DMS53 (cell line): ENCODE results near the gene ANKRD2.
"Not testable (repeated sequence)": the region's sequence is repeated elsewhere in the genome, so short reads cannot be mapped to it uniquely, and the experiment has no call there.

ENCODE experiments used
- DNase-seq: peaks from one replicate; lab custom pipeline; 2025; lab: John Stamatoyannopoulos, UW

ANKRD2 gene, protein sequence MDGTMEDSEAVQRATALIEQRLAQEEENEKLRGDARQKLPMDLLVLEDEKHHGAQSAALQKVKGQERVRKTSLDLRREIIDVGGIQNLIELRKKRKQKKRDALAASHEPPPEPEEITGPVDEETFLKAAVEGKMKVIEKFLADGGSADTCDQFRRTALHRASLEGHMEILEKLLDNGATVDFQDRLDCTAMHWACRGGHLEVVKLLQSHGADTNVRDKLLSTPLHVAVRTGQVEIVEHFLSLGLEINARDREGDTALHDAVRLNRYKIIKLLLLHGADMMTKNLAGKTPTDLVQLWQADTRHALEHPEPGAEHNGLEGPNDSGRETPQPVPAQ

DNA sequence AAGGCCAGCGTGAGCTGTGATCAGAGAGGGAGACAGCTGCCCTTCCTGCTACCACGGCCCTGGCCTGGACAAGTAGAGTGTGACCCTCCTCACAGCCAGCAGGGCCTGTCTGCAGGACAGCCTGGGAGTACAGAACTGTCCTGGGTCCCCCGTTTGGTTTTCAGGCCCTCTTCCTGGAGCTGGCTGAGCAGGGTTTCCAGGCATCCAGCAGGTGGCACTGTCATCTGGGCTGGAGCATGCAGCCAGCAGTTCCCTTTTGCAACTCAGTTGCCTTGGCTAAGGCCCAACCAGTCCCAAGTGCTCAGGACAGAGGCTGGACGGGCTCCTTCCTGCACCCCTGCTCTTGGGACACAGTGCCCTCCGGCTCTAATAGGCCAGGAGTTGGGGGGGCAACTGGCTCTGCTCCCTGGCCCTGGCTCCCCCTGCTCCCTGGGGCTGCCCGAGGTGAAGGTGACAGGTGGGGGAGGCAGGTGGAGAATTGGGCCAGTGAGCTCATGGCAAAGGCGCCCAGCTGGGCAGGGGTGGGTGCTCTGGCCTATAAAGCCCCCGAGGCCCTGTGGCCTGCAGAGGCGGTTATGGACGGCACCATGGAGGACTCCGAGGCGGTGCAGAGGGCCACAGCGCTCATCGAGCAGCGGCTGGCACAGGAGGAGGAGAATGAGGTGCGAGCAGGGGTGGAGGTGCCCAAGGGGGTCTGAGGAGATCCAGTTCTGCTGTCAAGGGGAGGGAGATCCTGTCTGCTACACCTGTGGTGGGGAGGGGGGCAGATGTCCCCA, at the start of gene ANKRD2:
Gene ANKRD2, plus strand, starts transcription at position 566 of the 776 bp plus-strand sequence. Its CDS starts 10 bp downstream, at position 576.
- DNase-seq: peak; percentile 91

DNA sequence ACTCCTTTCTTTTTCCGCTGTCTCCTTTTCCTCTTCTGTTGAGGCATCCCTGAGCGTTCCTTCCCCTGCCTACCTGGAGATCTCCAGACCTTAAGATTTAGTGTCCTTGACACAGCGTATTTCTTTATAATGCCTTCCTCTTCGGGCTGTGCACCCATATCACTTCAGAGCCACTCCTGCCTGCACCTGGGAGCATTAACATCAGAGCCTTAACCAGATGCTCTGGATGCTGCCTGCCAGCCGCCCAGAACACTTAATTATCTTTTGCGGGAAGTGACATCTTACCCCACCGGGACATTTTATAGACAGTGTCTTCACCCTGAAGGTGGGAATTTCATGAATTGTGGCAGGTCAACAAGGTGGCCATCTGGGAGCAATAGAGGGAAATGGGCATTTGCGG, 49.6 kb upstream of the ANKRD2 start:
- no peak for DNase-seq

DNA sequence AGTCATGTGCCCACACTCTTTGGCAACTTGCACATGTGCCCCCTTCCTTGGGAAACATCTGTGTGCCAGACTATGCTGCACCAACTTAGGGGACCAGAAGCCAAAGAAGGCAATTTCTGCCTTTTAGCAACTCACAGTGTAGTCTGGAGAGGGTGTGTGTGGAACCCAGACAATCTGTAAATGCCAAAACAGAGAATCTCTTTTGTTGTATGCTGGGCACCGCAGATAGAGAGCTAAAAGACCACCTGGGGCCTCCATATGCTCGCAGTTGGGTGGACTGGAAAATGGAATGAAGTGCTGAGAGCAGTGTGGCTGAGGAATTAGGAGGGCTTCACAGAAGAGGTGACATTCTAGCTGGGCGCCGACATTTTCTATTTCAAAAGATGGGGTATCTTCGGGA, 47.5 kb upstream of the ANKRD2 start:
- no peak for DNase-seq

DNA sequence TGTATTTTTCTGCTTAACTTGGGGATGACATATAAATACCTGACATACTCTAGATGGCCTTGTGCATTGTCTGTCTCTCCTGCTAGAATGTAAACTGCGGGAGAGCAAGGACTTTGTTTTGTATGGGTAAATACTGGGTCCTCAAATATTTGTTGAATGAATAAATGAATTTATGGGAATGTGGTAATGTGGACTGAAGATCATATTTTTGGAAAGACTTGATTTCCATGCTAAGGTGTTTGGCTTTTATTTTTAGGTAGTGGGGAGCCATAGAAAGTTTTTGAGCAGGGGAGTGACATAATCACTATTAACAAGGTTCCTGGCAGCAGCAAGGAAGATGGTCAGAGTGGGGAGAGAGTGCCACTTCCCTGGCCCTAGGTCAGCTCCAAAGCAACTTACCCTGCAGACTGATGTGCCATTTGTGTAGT, 46.9 kb upstream of the ANKRD2 start:
- no peak for DNase-seq

DNA sequence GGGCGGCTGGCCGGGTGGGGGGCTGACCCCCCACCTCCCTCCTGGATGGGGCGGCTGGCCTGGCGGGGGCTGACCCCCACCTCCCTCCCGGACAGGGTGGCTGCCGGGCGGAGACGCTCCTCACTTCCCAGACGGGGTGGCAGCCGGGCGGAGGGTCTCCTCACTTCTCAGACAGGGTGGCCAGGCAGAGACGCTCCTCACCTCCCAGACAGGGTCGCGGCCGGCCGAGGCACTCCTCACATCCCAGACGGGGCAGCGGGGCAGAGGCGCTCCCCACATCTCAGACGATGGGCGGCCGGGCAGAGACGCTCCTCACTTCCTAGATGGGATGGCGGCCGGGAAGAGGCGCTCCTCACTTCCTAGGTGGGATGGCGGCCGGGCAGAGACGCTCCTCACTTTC, 43.7 kb upstream of the ANKRD2 start:
- not testable (repeated sequence) for DNase-seq

DNA sequence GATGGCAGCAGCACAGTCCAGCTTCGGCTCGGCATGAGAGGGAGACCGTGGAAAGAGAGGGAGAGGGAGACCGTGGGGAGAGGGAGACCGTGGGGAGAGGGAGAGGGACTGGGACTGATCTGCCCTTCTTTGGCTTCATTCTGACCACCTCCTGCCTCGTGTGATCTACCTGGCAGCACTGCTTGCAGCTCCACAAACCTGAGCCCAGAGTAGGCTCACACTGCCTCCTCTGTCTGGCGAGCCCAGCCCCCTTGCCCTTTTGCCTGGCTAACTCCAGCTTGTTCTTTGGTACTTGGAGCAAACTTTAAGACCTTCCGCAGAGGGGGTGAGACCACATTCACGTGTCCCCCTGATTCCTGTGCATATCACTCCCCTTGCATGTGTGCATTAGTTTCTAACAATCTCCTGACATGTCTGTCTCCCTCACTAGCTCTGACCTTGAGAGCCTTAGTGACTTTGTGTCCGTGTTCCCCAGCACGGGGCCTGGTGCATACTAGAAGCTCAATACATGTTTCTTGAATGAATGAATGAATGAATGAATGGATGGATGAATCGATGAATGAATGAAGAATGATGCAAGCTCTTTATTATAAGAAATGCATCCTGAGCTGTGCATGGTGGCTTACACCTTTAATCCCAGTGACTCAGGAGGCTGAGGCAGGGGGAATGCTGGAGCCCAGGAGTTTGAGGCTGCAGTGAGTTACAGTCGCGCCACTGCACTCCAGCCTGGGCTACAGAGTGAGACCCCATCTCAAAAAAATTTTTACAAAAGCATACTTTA, 42.7 kb upstream of the ANKRD2 start:
- peak; percentile 55 for DNase-seq

DNA sequence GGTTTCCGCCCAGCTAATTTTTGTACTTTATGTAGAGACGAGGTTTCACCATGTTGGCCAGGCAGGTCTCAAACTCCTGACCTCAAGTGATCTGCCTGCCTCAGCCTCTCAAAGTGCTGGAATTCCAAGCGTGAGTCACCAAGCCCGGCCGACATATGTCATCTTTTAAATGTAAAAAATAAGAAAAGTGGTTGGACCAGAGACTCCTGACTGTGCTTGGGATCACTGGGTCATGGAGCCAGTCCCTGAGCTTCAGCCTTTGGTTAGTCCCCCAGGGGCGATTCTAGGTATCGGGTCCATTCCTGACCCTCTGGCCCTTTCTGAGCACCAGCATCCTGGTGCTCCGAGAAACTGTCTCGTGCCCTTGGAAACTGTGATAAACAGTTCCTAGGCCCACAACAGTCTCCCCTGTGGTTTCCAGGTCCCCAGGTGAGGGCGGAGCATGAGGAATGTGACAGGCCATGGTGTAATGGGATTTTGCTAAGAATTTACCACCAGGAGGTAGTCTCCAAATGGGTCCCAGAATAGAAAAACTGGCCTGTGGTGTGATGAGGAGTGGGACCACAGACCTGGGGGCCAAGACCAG, 41.1 kb upstream of the ANKRD2 start:
- no peak for DNase-seq

DNA sequence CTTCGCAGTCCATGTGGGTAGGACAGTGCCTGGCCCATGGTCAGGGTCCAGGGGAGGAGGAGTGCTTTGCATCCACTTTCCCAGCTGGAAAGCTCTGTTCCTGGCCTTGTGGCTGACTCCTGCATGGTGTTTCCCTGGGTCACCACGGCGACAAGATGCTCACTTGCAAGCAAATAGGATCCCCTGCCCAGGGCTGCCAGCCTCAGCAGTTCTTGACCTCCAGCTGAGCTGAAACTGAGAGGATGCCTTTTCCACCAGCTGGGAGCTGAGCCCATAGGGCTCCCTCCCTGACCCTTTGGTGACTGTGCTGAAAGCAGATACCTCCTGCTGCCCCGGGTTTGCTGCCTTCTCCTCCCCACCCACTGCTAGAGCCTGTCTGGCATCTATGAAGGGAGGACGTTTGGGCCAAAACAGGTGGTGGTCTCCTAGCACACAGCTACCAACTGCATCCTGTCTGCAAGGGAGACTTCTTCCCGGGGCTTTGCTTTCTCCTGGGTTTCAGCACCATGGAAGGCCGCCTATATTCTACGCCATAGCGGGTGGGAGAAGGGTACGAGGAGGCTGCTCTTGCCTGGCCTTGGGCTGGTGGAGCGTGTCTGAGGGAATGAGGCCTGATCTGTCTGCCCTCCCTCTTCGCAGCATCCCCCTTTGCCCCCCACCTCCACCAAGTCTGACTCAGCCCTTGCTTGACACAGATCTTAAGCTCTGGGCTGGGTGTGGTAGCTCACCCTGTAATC, 39.5 kb upstream of the ANKRD2 start:
- peak; percentile 60 for DNase-seq

DNA sequence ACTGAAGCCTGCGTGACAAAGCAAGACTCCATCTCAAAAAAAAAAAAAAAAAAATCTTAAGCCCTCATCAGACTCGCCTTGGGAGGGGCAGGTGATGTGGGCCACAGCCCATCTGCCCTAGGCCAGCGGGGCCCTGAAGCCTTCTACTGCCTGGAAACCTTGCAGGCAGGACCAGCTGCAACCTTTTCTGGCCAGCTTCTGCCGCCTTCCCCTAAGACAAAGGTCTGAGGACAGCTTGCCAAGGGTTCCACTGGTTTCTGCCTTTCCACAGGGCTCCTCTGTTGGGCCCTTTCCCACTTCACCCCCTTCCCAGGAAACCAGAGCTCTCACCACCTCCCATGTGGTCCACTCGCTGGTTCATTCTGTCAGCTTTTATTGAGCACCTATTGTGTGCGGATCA, 38.7 kb upstream of the ANKRD2 start:
- no peak for DNase-seq

DNA sequence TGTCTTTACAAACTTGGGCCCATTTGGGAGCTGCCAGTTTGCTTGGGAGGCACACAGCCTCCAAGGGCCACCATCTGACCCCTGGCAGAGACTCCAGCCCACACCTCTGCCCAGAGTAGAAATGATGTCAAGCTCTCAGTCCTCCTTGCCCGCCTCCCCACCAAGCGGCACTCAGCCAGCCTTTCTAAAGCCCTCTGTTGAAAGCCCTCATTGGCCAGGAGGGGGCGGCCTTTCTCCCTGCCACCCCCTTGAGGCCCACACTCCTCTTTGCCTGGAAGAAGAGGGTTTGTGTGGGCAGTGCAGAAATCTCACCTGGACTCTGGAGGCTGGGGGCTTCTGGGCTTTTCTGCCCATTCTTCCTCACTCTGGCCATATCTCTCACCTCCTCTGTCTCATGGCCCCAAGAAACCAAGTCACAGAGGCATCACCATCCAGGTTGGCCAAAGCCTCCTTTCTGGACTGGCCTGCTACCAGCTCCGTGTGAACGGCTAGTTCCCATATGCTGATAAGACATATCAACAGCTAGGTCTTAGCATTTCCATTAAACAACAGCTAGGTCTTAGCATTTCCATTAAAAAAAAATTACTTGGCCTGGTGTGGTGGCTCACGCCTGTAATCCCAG, 37.7 kb upstream of the ANKRD2 start:
- DNase-seq: peak; percentile 67

DNA sequence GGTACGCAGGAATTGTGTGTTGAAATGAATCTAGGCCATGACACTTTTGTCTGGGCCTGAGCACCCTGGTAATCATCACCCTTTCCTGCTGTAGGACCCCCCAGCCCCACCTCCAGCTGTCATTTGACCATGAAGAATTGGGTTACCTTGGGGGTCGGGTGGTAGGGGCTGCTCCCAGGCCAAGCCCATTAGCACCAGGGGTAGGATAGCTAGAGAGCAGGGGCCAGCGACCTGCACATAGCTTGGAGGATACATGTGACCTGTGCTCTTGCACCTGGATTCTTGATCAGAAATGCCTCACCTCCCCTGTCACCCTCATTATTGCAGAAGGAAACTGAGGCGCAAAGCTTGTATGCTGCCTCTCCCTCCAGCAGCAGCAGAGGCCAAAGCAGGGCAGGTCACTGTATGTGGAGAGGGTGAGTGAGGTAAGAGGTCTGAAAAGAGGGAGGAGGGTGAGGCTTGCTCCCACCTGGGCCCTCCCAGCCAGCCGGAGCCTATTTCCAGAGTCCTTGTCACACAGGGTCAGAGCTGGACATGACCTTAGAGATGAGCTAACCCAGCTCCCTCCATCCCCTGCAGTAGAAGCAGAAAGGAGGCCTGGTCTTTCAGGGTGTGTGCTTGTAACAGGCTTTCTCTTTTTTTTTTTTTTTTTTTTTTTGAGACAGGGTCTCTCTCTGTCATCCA, 35.3 kb upstream of the ANKRD2 start:
- DNase-seq: no peak

DNA sequence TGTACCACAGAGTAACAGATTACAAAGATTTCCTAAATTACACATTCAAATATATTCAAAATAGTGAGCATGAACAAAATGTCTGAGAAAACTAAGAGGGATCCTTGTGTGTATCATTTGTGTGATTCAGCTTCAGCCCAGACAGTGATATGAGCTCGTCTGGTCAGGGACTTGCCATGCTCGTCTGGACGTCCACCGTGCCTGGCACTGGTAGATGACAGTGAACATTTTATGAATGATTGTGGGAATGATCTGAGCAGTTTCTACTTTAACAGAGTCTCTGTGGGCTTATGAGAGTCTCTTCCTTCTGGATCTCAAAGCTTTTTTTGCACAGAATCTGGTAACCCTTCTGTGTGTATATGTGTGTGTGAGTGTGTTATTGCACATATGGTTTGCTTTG, 34.2 kb upstream of the ANKRD2 start:
- DNase-seq: no peak

DNA sequence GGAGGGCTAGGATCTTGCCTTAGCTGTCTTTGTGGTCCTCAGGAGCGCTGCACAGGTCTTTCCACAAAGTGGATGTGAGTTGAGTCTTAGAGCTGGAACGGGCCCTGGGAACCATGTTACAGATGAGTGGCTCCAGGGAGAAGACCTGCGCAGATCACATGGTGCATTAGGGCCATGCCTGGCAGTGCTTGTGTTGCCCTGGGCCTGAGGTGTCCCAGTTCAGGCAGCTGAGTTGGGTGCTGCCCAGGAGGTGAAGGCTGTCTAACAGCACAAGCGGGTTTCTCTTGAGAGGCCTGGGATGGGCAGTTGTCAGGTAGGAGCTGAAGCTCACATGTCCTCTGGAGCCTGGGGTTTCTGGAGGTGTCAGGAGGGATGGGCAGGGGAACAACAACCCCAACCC, 33.7 kb upstream of the ANKRD2 start:
- DNase-seq: no peak

DNA sequence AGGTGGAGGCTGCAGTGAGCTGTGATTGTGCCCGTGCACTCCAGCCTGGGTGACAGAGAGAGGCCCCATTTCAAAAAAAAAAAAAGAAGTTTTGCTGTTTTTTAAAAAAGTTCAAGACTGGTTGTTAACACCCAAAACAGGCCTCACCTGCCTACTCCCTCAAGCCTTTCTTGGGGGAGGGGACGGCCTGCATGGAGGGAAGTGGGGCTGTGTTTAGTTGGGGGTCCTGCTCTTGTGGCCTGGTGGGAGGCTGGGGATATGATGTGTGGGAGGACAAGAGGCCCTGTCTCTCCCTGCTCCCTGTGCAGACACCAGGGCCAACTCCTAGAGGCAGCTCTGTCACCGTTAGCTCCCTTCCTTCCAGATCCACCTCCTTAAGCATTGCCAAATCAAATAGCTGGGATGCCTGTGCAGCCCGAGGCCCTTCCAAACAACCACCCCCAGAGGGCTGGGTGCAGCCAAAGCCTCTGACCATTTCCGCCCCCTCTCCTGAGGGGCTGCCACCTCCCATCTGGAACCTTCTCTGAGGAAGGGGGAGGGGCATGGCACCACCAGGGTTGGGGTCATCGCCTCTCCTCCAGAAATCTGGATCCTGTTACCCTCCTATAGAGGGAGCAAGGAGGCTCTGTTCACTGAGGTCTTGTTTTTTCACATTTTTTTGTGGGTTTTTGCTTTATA, 32.9 kb upstream of the ANKRD2 start:
- no peak for DNase-seq

DNA sequence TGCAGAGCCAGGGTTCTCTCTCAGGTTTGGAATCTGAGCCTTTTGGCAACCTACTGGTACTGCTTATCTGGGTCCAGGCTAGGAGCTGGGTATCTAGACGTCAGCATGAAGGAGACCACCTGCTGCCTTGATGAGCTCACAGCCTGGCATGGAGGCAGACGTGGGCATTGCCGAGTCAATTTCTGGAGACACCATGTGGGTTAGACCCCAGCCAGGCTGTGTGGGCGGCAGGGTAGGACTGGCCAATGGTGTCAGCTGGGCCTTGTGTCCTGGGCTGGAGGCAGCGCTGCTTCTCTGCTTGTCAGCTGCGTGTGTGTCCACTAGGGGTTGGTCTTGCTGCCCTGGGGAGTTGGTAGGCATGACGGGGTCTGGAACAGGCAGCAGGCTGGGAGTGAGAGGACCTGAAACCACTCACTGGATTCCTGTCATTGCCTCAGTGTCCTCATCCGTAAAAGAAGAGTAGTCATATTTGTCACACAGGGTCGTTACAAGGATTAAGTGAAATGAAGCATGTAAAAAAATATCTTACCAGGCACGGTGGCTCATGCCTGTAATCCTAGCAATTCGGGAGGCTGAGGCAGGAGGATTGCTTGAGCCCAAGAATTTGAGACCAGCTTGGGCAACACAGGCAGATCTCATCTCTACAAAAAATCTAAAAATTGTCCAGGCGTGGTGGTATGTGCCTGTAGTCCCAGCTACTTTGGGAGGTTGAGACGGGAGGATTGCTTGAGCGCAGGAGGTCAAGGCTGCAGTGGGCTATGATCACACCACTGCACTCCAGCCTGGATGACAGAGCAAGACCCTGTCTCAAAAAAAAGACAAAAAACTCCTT, 31.7 kb upstream of the ANKRD2 start:
- DNase-seq: no peak

DNA sequence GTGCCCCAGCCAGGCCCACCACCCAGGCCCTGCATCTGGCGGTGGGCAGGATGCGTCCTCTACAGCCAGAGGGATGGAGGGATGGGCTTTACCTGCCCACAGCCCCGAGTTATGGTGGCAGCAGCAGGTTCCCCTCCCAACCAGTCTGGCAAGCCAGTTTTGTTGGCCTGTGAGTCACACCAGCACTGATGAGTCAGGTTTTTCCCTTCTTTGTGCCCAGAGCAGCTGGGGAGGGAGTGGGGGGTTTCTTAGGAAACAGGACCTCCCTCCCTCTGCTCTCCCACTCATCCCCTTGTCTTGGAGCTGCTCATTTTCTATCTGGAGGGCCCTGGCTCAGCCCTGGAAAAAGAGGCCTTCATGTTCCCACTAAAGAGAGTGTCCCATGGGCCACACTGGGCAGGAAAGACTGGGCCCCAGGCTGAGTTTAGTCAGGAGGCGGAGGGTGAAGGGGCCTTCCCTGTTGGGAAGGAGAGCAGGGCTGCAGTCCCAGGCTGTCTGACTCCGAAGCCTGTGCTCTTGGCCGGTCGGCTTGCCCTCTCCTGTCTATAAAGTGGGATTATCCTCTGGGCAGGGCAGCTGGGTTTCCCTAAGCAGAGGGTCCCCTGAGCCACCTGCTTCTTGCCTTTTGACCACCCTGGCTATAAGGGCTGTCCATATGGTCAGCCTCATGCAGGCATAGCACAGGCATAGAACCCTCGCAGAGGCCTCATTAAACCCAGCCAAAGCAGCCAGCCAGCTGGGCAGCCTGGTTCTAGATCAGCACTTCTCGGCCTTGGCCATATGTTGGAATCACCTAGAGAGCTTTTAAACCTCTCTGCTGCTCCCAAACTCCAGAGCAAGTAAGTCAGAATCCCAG, 30.2 kb upstream of the ANKRD2 start:
- peak; percentile 94 for DNase-seq

DNA sequence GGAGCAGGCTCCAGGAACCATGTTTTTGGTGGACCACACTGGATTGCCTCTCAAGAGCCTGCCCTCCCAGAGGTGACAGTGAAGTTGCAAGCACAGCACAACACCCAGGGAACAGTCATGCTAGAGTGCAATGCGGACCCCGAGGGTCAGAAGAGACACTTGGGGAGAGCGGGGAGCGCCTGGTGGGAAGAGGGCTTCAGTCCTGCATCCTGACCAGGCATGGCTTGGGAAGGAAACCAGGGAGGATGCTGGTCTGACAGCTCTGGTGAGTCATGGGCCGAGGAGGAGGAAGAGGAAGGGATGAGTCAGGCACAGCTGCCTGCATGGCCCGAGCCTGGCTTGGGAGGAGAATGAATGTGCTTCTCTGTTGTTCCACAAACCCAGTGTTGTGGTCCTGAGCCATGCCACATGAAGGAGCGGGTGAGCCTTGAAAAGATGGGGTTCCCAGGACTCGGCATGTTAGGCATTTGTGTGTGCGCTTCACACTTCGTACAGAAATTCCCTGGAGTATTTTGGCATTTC, 29.5 kb upstream of the ANKRD2 start:
- DNase-seq: peak; percentile 95
